SK-N-SH (cell line): ENCODE data around the gene CES1. TPM values are rescaled to one million over a fixed set of nuclear protein-coding genes. Genes with fewer than 3 reads are reported as not detected.

ENCODE experiments used
- CTCF ChIA-PET: fragments of 300-600, 350-600 bp; formaldehyde crosslinking; extraction: SDS; loops from one replicate; lab custom pipeline; 2021; lab: Yijun Ruan, JAX
- POLR2A ChIA-PET: fragments of 350-600 bp; sonication (Branson Sonifier 250); formaldehyde crosslinking; extraction: SDS; loops from one replicate; lab custom pipeline; 2020; ENCODE audit warnings: antibody characterized with exemption, inconsistent platforms; lab: Yijun Ruan, JAX
- DNase-seq: peaks from one replicate; pipeline ENCODE4 v3.0.0; 2012
- H2AFZ ChIP-seq: fragments of 200-600 bp; sonication (generic); 2 replicates; pipeline ENCODE4 v1.8.1; 2016; ENCODE audit warnings: antibody characterized with exemption, mild to moderate bottlenecking, low read depth
- H3F3A ChIP-seq: fragments of 200-600 bp; sonication (generic); replicated peaks from 2 replicates; pipeline ENCODE3; 2016; ENCODE audit warnings: antibody characterized with exemption, mild to moderate bottlenecking; ENCODE audit not compliant: insufficient read depth
- H3K27ac ChIP-seq, 2 experiments: fragments of 200-500 bp in 1 of 2; fragments of 200-600 bp in 1 of 2; sonication (Bioruptor generic) in 1 of 2; sonication (generic), shearing (Covaris generic) in 1 of 2; 2 replicates each; pipeline versions ENCODE4 v1.5.1 to v1.6.1; 2014 to 2016; ENCODE audit warnings: low read depth in 2 of 2, inconsistent platforms in 1 of 2, low read length in 1 of 2, mild to moderate bottlenecking in 1 of 2, mixed read lengths in 1 of 2
- H3K27me3 ChIP-seq: fragments of 200-600 bp; sonication (generic), shearing (Covaris generic); 2 replicates; pipeline ENCODE4 v1.6.1; 2016; ENCODE audit warnings: mixed run types; ENCODE audit not compliant: insufficient read depth
- H3K36me3 ChIP-seq, 2 experiments: fragments of 200-500 bp in 1 of 2; fragments of 200-600 bp in 1 of 2; sonication (Bioruptor generic) in 1 of 2; sonication (generic) in 1 of 2; replicated peaks in 1 of 2; 2 replicates each; pipeline versions ENCODE3 to v1.5.1; 2014 to 2016; ENCODE audit warnings: low read length in 1 of 2, mild to moderate bottlenecking in 1 of 2; ENCODE audit not compliant: insufficient read depth in 2 of 2, control insufficient read depth in 1 of 2
- H3K4me1 ChIP-seq, 2 experiments: fragments of 200-500 bp in 1 of 2; fragments of 200-600 bp in 1 of 2; sonication (Bioruptor generic) in 1 of 2; sonication (generic), shearing (Covaris generic) in 1 of 2; 2 replicates each; pipeline versions ENCODE4 v1.5.1 to v1.6.1; 2014 to 2016; ENCODE audit warnings: low read depth in 1 of 2, low read length in 1 of 2, mixed run types in 1 of 2; ENCODE audit not compliant: insufficient read depth in 2 of 2, control insufficient read depth in 1 of 2
- H3K4me2 ChIP-seq: fragments of 200-600 bp; sonication (generic), shearing (Covaris generic); 2 replicates; pipeline ENCODE4 v1.6.1; 2017; ENCODE audit warnings: mixed run types
- H3K4me3 ChIP-seq, 2 experiments: fragments of 200-500 bp in 1 of 2; fragments of 200-600 bp in 1 of 2; sonication (Bioruptor generic) in 1 of 2; sonication (generic), shearing (Covaris generic) in 1 of 2; 2 replicates each; pipeline versions ENCODE4 v1.5.1 to v1.8.1; 2014 to 2016; ENCODE audit warnings: low read depth in 2 of 2, inconsistent platforms in 1 of 2, low read length in 1 of 2, mild to moderate bottlenecking in 1 of 2, mixed read lengths in 1 of 2, moderate library complexity in 1 of 2
- H3K79me2 ChIP-seq: fragments of 200-600 bp; sonication (generic); 2 replicates; pipeline ENCODE4 v1.8.1; 2017; ENCODE audit warnings: mild to moderate bottlenecking; ENCODE audit not compliant: insufficient read depth
- H3K9ac ChIP-seq: fragments of 200-600 bp; sonication (generic); 2 replicates; pipeline ENCODE4 v1.6.1; 2017; ENCODE audit warnings: mixed run types
- H3K9me2 ChIP-seq: fragments of 200-600 bp; sonication (generic); 2 replicates; pipeline ENCODE4 v1.6.1; 2017; ENCODE audit warnings: mixed run types
- H3K9me3 ChIP-seq: fragments of 200-600 bp; sonication (generic); 2 replicates; pipeline ENCODE4 v1.6.1; 2017; ENCODE audit warnings: mixed run types, mild to moderate bottlenecking, moderate library complexity
- H4K20me1 ChIP-seq: fragments of 200-600 bp; sonication (generic); 2 replicates; pipeline ENCODE4 v1.6.1; 2017; ENCODE audit warnings: mild to moderate bottlenecking, mixed run types; ENCODE audit not compliant: insufficient read depth
- CHD2 ChIP-seq: fragments of 150-350 bp; IDR thresholded peaks from 2 replicates; pipeline ENCODE4 v1.6.1; 2018; ENCODE audit warnings: low read length; ENCODE audit not compliant: partially characterized antibody
- CTCF ChIP-seq: fragments of 200-600 bp; sonication (generic); IDR thresholded peaks from 2 replicates; pipeline ENCODE4 v1.6.1; 2017; ENCODE audit warnings: antibody characterized with exemption, mild to moderate bottlenecking, moderate library complexity
- EZH2phosphoT487 ChIP-seq: fragments of 200-600 bp; sonication (generic); IDR thresholded peaks from 2 replicates; pipeline ENCODE4 v1.6.1; 2017; ENCODE audit warnings: low read depth, mixed run types, mild to moderate bottlenecking, antibody characterized with exemption, moderate library complexity, borderline replicate concordance
- FOXM1 ChIP-seq: IDR thresholded peaks from 2 replicates; pipeline ENCODE4 v1.4.0; 2012; ENCODE audit warnings: low read depth, mild to moderate bottlenecking
- GATA2 ChIP-seq: sonication (generic); formaldehyde crosslinking; IDR thresholded peaks from 2 replicates; pipeline ENCODE4 v1.5.0; 2020; ENCODE audit warnings: mild to moderate bottlenecking, missing genetic modification reagents
- IRF3 ChIP-seq: fragments of 150-350 bp; IDR thresholded peaks from 2 replicates; pipeline ENCODE4 v1.6.1; 2016; ENCODE audit warnings: mild to moderate bottlenecking, low read depth, low read length
- MEF2A ChIP-seq: IDR thresholded peaks from 2 replicates; pipeline ENCODE4 v1.4.0; 2012; ENCODE audit warnings: low read depth, borderline replicate concordance
- MXI1 ChIP-seq: IDR thresholded peaks from 2 replicates; pipeline ENCODE4 v1.6.1; 2012; ENCODE audit warnings: mild to moderate bottlenecking, low read depth, low read length, improper control_type of control experiment
- NRF1 ChIP-seq: IDR thresholded peaks from 2 replicates; pipeline ENCODE4 v1.6.1; 2012; ENCODE audit warnings: low read depth, mild to moderate bottlenecking, low read length
- PBX3 ChIP-seq: IDR thresholded peaks from 2 replicates; pipeline ENCODE4; 2012
- POLR2AphosphoS5 ChIP-seq: IDR thresholded peaks from 2 replicates; pipeline ENCODE4 v1.6.1; 2012; ENCODE audit warnings: low read depth, low read length
- RAD21 ChIP-seq: IDR thresholded peaks from 2 replicates; pipeline ENCODE4 v1.6.1; 2012; ENCODE audit warnings: mild to moderate bottlenecking, low read length
- RCOR1 ChIP-seq: fragments of 150-350 bp; IDR thresholded peaks from 2 replicates; pipeline ENCODE4 v1.6.1; 2017; ENCODE audit warnings: antibody characterized with exemption, low read length
- RFX5 ChIP-seq: IDR thresholded peaks from 2 replicates; pipeline ENCODE4 v1.6.1; 2012; ENCODE audit warnings: mild to moderate bottlenecking, improper control_type of control experiment, low read length
- SIN3A ChIP-seq: IDR thresholded peaks from 2 replicates; pipeline ENCODE4 v1.6.1; 2012; ENCODE audit warnings: low read depth, mild to moderate bottlenecking, low read length, moderate library complexity, borderline replicate concordance
- TEAD4 ChIP-seq: IDR thresholded peaks from 2 replicates; pipeline ENCODE4 v1.4.0; 2012; ENCODE audit warnings: mild to moderate bottlenecking, borderline replicate concordance; ENCODE audit not compliant: insufficient read depth
- USF1 ChIP-seq: IDR thresholded peaks from 2 replicates; pipeline ENCODE4 v1.4.0; 2012; ENCODE audit warnings: low read depth, borderline replicate concordance
- USF2 ChIP-seq: fragments of 150-350 bp; IDR thresholded peaks from 2 replicates; pipeline ENCODE4 v1.6.1; 2017; ENCODE audit warnings: antibody characterized with exemption, low read length, low read depth, borderline replicate concordance
- ZBTB33 ChIP-seq: IDR thresholded peaks from 2 replicates; pipeline ENCODE4 v1.4.0; 2012; ENCODE audit warnings: low read depth, borderline replicate concordance
- WGBS: methylation state at CpG from one replicate; pipeline ENCODE4 v1.1.6; 2017; ENCODE audit warnings: low lambda C conversion rate; 5-methylcytosine and 5-hydroxymethylcytosine counted together
- polyA plus RNA-seq, 3 experiments: library from polyadenylated mRNA; depleted of rRNA; stranded (reverse); fragments of >200 nt; gene quantifications; 2 replicates each; pipeline ENCODE4 v1.2.3, GENCODE V29; 2012

CES1 gene
- polyA plus RNA-seq, 1 of the 3 experiments (the other 2 are of a cell fraction): not detected

- Histone ChIP-seq H3K36me3 (no peaks in the 10 kb centered on the region), H3K27ac (no peak overlapping the region), H3K9me2 (no peaks in the 10 kb centered on the region), H3K4me3 (no peak overlapping the region), H3K27me3 (no peaks in the 10 kb centered on the region), H4K20me1 (no peaks in the 10 kb centered on the region), H3K9me3 (no peaks in the 10 kb centered on the region), H2AFZ (no peak overlapping the region), H3F3A (no peaks in the 10 kb centered on the region), H3K4me2 (no peak overlapping the region), H3K9ac (no peak overlapping the region), H3K79me2 (no peaks in the 10 kb centered on the region), H3K4me1 (no peaks in the 10 kb centered on the region)
- 18% methylated on average over 5 of the region's 7 CpGs for WGBS
- ChIA-PET CTCF (interaction anchor here (2.3 kb wide), 1 partner anchor 404 kb away, joined by 11 read pairs; no protein-coding TSS in a partner anchor), POLR2A (no interaction called here)
- DNase-seq: no peak
- TF ChIP-seq RAD21 (no peak), MEF2A (no peak), EZH2phosphoT487 (no peak), USF2 (no peak), ZBTB33 (no peak), FOXM1 (no peak), SIN3A (no peak), POLR2AphosphoS5 (no peak), USF1 (no peak)
These were observed 36.1 kb upstream of the CES1 start for GRCh38 chr16:55868980-55869379.

GRCh38 chr16:55868137-55868536, 35.2 kb upstream of the CES1 start:
- no peaks in the 10 kb centered on the region for H3K9me2 ChIP-seq
- ChIA-PET POLR2A (no interaction called here), CTCF (interaction anchor here (1.4 to 2.3 kb wide), 2 partner anchors 373 to 403 kb away, joined by 4 to 11 read pairs; no protein-coding TSS in a partner anchor)
- H3F3A ChIP-seq: no peaks in the 10 kb centered on the region
- no peak overlapping the region for H3K4me3 ChIP-seq
- H3K27me3 ChIP-seq: no peaks in the 10 kb centered on the region
- no peak overlapping the region for H3K9ac ChIP-seq
- H2AFZ ChIP-seq: no peak overlapping the region
- H3K79me2 ChIP-seq: no peaks in the 10 kb centered on the region
- DNase-seq: no peak
- H3K4me1 ChIP-seq: no peaks in the 10 kb centered on the region
- H3K36me3 ChIP-seq: no peaks in the 10 kb centered on the region
- H3K27ac ChIP-seq: no peak overlapping the region
- WGBS: 34% methylated on average over 2 of the region's 2 CpGs
- no peaks in the 10 kb centered on the region for H4K20me1 ChIP-seq
- no peak overlapping the region for H3K4me2 ChIP-seq
- no peaks in the 10 kb centered on the region for H3K9me3 ChIP-seq
- TF ChIP-seq CTCF (no peak), RCOR1 (no peak), TEAD4 (no peak), PBX3 (no peak), USF2 (no peak), RAD21 (no peak), MXI1 (no peak), EZH2phosphoT487 (no peak), GATA2 (CRISPR knock-in tag) (no peak), NRF1 (no peak), IRF3 (no peak), CHD2 (no peak), RFX5 (no peak)
